ENCODE results near the gene SPECC1L. TPM values are rescaled to one million over a fixed set of nuclear protein-coding genes. Genes with fewer than 3 reads are reported as not detected.

The SPECC1L gene
- total RNA-seq, 1 experiment from 2014 or later = 14.1 TPM

GRCh38 chr22:24440718-24441405 lies 170.2 kb downstream of the SPECC1L start:
- Histone ChIP-seq H3K4me1 (ENCODE audit: insufficient read depth, low read length) (no peaks in the 10 kb centered on the region), H3K36me3 (ENCODE audit: low read depth, low read length) (no peaks in the 10 kb centered on the region), H3K4me2 (ENCODE audit: low read length) (no peak overlapping the region), H3K79me2 (ENCODE audit: low read length) (no peaks in the 10 kb centered on the region), H3K27ac (ENCODE audit: low read length) (no peak overlapping the region), H3F3A (ENCODE audit: low read length, unreplicated experiment) (no peaks in the 10 kb centered on the region), H3K9me2 (replicated peaks; ENCODE audit: low read length) (no peaks in the 10 kb centered on the region), H3K4me3 (ENCODE audit: low read length) (no peak overlapping the region), H3K27me3 (ENCODE audit: low read length) (no peaks in the 10 kb centered on the region), H3K9me3 (ENCODE audit: low read length) (no peaks in the 10 kb centered on the region), H2AFZ (ENCODE audit: low read length) (no peak overlapping the region), H4K20me1 (ENCODE audit: low read length) (no peaks in the 10 kb centered on the region), H3K9ac (ENCODE audit: low read length) (no peak overlapping the region)
- no peak for ATAC-seq
- DNase-seq = no peak
- BruUV-seq (replicated peaks) = no TSS peak
- intact Hi-C loops (cut with micrococcal nuclease) = no loop called here
- TF ChIP-seq, protein P1, sequence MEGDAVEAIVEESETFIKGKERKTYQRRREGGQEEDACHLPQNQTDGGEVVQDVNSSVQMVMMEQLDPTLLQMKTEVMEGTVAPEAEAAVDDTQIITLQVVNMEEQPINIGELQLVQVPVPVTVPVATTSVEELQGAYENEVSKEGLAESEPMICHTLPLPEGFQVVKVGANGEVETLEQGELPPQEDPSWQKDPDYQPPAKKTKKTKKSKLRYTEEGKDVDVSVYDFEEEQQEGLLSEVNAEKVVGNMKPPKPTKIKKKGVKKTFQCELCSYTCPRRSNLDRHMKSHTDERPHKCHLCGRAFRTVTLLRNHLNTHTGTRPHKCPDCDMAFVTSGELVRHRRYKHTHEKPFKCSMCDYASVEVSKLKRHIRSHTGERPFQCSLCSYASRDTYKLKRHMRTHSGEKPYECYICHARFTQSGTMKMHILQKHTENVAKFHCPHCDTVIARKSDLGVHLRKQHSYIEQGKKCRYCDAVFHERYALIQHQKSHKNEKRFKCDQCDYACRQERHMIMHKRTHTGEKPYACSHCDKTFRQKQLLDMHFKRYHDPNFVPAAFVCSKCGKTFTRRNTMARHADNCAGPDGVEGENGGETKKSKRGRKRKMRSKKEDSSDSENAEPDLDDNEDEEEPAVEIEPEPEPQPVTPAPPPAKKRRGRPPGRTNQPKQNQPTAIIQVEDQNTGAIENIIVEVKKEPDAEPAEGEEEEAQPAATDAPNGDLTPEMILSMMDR (conservative IDR thresholded peaks at IDR 0.05; ENCODE audit: low read depth, low read length) = no peak
- CTCF ChIA-PET = no interaction called here
- POLR2A ChIA-PET (ENCODE audit: unreplicated experiment) = no interaction called here

DNA sequence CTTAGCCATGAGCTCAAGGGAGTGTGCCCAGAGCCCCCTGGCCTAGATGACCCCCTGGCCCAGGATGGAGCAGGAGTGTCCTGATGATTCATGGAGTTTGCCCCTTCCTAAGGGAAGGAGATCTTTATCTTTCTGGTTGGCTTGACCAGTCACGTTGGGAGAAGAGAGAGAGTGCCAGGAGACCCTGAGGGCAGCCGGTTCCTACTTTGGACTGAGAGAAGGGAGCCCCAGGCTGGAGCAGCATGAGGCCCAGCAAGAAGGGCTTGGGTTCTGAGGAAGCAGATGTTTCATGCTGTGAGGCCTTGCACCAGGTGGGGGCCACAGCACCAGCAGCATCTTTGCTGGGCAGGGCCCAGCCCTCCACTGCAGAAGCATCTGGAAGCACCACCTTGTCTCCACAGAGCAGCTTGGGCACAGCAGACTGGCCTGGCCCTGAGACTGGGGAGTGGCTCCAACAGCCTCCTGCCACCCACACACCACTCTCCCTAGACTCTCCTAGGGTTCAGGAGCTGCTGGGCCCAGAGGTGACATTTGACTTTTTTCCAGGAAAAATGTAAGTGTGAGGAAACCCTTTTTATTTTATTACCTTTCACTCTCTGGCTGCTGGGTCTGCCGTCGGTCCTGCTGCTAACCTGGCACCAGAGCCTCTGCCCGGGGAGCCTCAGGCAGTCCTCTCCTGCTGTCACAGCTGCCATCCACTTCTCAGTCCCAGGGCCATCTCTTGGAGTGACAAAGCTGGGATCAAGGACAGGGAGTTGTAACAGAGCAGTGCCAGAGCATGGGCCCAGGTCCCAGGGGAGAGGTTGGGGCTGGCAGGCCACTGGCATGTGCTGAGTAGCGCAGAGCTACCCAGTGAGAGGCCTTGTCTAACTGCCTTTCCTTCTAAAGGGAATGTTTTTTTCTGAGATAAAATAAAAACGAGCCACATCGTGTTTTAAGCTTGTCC lies 171.0 kb downstream of the SPECC1L start:
- ATAC-seq (no peak), DNase-seq (no peak)
- TF ChIP-seq EZH2phosphoT487 (IDR thresholded peaks at IDR 0.05; ENCODE audit: borderline replicate concordance, low read length) = no peak
- no peak for TF ChIP-seq EZH2 (IDR thresholded peaks at IDR 0.05; ENCODE audit: low read length, unreplicated experiment)
- TF ChIP-seq, protein P1 (conservative IDR thresholded peaks at IDR 0.05; ENCODE audit: low read depth, low read length) = no peak
- no peaks in the 10 kb centered on the region for H3K79me2 ChIP-seq (ENCODE audit: low read length)
- H3F3A ChIP-seq (ENCODE audit: low read length, unreplicated experiment) = no peaks in the 10 kb centered on the region
- POLR2A ChIA-PET (ENCODE audit: unreplicated experiment) = no interaction called here
- no peaks in the 10 kb centered on the region for H3K4me1 ChIP-seq (ENCODE audit: insufficient read depth, low read length)
- no peaks in the 10 kb centered on the region for H3K27me3 ChIP-seq (ENCODE audit: low read length)
- no peaks in the 10 kb centered on the region for H3K36me3 ChIP-seq (ENCODE audit: low read depth, low read length)
- intact Hi-C loops (cut with micrococcal nuclease) = no loop called here
- CTCF ChIA-PET = no interaction called here
- BruUV-seq (replicated peaks) = no TSS peak
- no peak overlapping the region for H3K4me3 ChIP-seq (ENCODE audit: low read length)
- H3K9me3 ChIP-seq (ENCODE audit: low read length) = no peaks in the 10 kb centered on the region
- H3K9me2 ChIP-seq (replicated peaks; ENCODE audit: low read length) = no peaks in the 10 kb centered on the region
- no peak overlapping the region for H3K4me2 ChIP-seq (ENCODE audit: low read length)
- H3K27ac ChIP-seq (ENCODE audit: low read length) = no peak overlapping the region
- H2AFZ ChIP-seq (ENCODE audit: low read length) = no peak overlapping the region
- H4K20me1 ChIP-seq (ENCODE audit: low read length) = no peaks in the 10 kb centered on the region
- H3K9ac ChIP-seq (ENCODE audit: low read length) = no peak overlapping the region

GRCh38 chr22:24442352-24442744 lies 171.7 kb downstream of the SPECC1L start:
- TF ChIP-seq EZH2 (IDR thresholded peaks at IDR 0.05; ENCODE audit: low read length, unreplicated experiment) = no peak
- no peak for TF ChIP-seq EZH2phosphoT487 (IDR thresholded peaks at IDR 0.05; ENCODE audit: borderline replicate concordance, low read length)
- TF ChIP-seq, protein P1 (conservative IDR thresholded peaks at IDR 0.05; ENCODE audit: low read depth, low read length) = no peak
- intact Hi-C loops (cut with micrococcal nuclease) = no loop called here

More at GRCh38 chr22:24442352-24442744, 171.7 kb downstream of the SPECC1L start:
- no peak overlapping the region for H2AFZ ChIP-seq (ENCODE audit: low read length)
- ChIA-PET CTCF (no interaction called here), POLR2A (ENCODE audit: unreplicated experiment) (no interaction called here)
- H4K20me1 ChIP-seq (ENCODE audit: low read length) = no peaks in the 10 kb centered on the region
- H3K79me2 ChIP-seq (ENCODE audit: low read length) = no peaks in the 10 kb centered on the region
- no peak for ATAC-seq
- no peak overlapping the region for H3K4me3 ChIP-seq (ENCODE audit: low read length)
- no TSS peak for BruUV-seq (replicated peaks)
- H3K27me3 ChIP-seq (ENCODE audit: low read length) = no peaks in the 10 kb centered on the region
- H3K9me3 ChIP-seq (ENCODE audit: low read length) = no peaks in the 10 kb centered on the region
- no peaks in the 10 kb centered on the region for H3K36me3 ChIP-seq (ENCODE audit: low read depth, low read length)
- H3K9ac ChIP-seq (ENCODE audit: low read length) = no peak overlapping the region
- H3K27ac ChIP-seq (ENCODE audit: low read length) = no peak overlapping the region
- no peak for DNase-seq
- no peaks in the 10 kb centered on the region for H3K9me2 ChIP-seq (replicated peaks; ENCODE audit: low read length)
- H3K4me2 ChIP-seq (ENCODE audit: low read length) = no peak overlapping the region
- H3K4me1 ChIP-seq (ENCODE audit: insufficient read depth, low read length) = no peaks in the 10 kb centered on the region
- H3F3A ChIP-seq (ENCODE audit: low read length, unreplicated experiment) = no peaks in the 10 kb centered on the region

Measured in PC-3 (cell line).